ENCODE results near the gene RPL7L1.
"Not testable (repeated sequence)": the region's sequence is repeated elsewhere in the genome, so short reads cannot be mapped to it uniquely, and the experiment has no call there.

RPL7L1 gene

GRCh38 chr6:42879372-42880239 lies at the start of gene RPL7L1:
RPL7L1 (plus strand) TSS chr6:42879616; CDS start chr6:42879911, 295 bp downstream.
- peak; percentile 51 for DNase-seq (ENCODE audit: low read depth)

GRCh38 chr6:42831237-42831636 lies 48.2 kb upstream of the RPL7L1 start:
- DNase-seq (ENCODE audit: low read depth) = no peak

- no peak for DNase-seq (ENCODE audit: low read depth)
Measured at GRCh38 chr6:42834056-42834455, 45.4 kb upstream of the RPL7L1 start.

- DNase-seq (ENCODE audit: low read depth) = no peak
Measured at GRCh38 chr6:42841844-42842584, 37.4 kb upstream of the RPL7L1 start.

GRCh38 chr6:42845327-42845694 lies 34.1 kb upstream of the RPL7L1 start:
- DNase-seq (ENCODE audit: low read depth) = no peak

GRCh38 chr6:42846505-42846904 lies 32.9 kb upstream of the RPL7L1 start:
- DNase-seq (ENCODE audit: low read depth) = no peak

- DNase-seq (ENCODE audit: low read depth) = no peak
Measured at GRCh38 chr6:42848700-42849099, 30.7 kb upstream of the RPL7L1 start.

- DNase-seq (ENCODE audit: low read depth) = no peak
Measured at GRCh38 chr6:42851599-42851998, 27.8 kb upstream of the RPL7L1 start.

GRCh38 chr6:42860036-42860435 lies 19.4 kb upstream of the RPL7L1 start:
- no peak for DNase-seq (ENCODE audit: low read depth)

GRCh38 chr6:42860481-42860880 lies 18.9 kb upstream of the RPL7L1 start:
- DNase-seq (ENCODE audit: low read depth) = no peak

GRCh38 chr6:42864602-42865001 lies 14.8 kb upstream of the RPL7L1 start:
- DNase-seq (ENCODE audit: low read depth) = no peak

GRCh38 chr6:42870145-42870936 lies 9.1 kb upstream of the RPL7L1 start:
- DNase-seq (ENCODE audit: low read depth) = no peak

- DNase-seq (ENCODE audit: low read depth) = no peak
Measured at GRCh38 chr6:42871711-42872110, 7.7 kb upstream of the RPL7L1 start.

- no peak for DNase-seq (ENCODE audit: low read depth)
Measured at GRCh38 chr6:42873313-42873712, 6.1 kb upstream of the RPL7L1 start.

GRCh38 chr6:42877695-42878094 lies 1.7 kb upstream of the RPL7L1 start:
- no peak for DNase-seq (ENCODE audit: low read depth)

GRCh38 chr6:42880240-42880817 lies 913 bp downstream of the RPL7L1 start:
- not testable (repeated sequence) for DNase-seq (ENCODE audit: low read depth)

GRCh38 chr6:42880871-42881270 lies 1.5 kb downstream of the RPL7L1 start:
- DNase-seq (ENCODE audit: low read depth) = not testable (repeated sequence)

- DNase-seq (ENCODE audit: low read depth) = no peak
Measured at GRCh38 chr6:42885702-42886101, 6.3 kb downstream of the RPL7L1 start.

GRCh38 chr6:42888201-42888600 lies 8.8 kb downstream of the RPL7L1 start:
- DNase-seq (ENCODE audit: low read depth) = not testable (repeated sequence)

- no peak for DNase-seq (ENCODE audit: low read depth)
Measured at GRCh38 chr6:42889815-42890214, 10.4 kb downstream of the RPL7L1 start.

- peak; percentile 76 for DNase-seq (ENCODE audit: low read depth)
Measured at GRCh38 chr6:42890311-42891198, 11.1 kb downstream of the RPL7L1 start.

Measured in stimulated activated CD8-positive, alpha-beta memory T cell treated with anti-CD3 and anti-CD28 coated beads, Interleukin-15, amount 100 ng/mL, for 1 hour (primary cell).